Transverse colon (tissue), 3 donors: Measurements from ENCODE around the gene NFE2.

Experiments used
- CTCF ChIP-seq, 5 experiments: fragments of 200-600 bp in 3 of 5; fragments of 450-650 bp in 2 of 5; sonication (generic) in 3 of 5; IDR thresholded peaks; 1 replicate in 2 of 5; 2 replicates in 3 of 5; pipeline ENCODE4 v1.5.1; 2016 to 2017; ENCODE audit warnings: antibody characterized with exemption in 5 of 5, inconsistent platforms in 3 of 5, mild to moderate bottlenecking in 2 of 5, moderate library complexity in 1 of 5
- POLR2A ChIP-seq: fragments of 450-650 bp; IDR thresholded peaks from one replicate; pipeline ENCODE4 v1.6.1; 2016; ENCODE audit warnings: antibody characterized with exemption, mild to moderate bottlenecking, moderate library complexity

DNA sequence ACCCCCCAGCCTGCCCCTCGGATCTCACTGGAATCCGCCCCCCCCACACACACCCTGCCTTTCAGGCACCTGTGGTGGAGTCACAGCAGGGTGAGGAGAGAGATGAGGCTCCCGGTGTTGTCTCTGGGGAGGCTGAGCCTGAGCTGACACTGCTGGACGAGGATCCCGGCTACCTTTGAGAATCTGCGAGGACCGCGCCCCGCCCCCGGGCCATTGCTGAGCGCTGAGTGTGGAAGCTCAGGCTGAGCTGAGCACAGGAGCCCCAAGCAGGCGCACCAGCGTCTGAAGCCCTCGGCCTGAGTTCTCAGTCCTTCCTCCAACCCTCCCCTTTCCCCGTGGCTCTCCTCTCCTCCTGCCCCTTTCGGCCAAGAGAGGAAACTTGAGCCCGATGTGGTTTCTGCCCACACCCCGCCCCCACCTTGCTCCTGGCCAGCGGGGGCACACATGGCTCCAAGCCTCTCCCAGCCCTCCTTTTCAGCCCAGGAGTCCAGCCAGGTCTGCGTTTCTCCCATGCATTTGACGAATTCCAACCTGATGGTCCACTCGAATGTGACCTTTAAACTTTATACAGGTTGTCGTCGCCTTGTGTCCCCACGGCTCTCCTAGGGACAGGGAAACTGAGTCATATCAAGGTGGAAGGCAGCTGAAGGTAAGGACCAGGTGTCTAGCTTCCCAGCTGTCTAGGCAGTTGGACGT lies at the start of gene NFE2:
- TF ChIP-seq CTCF (IDR thresholded peaks at IDR 0.05) (no peak), POLR2A (no peak)
